Measurements from ENCODE around the gene PRKCZ. TPM values are rescaled to one million over a fixed set of nuclear protein-coding genes. Genes with fewer than 3 reads are reported as not detected.

The PRKCZ gene
- total and polyA plus RNA-seq, 9 of the 15 experiments (the other 6 are each of a cell fraction or from before 2014, with no cell fraction given) = 0.07 to 3.1 (median 1.3) TPM

- TF ChIP-seq VEZF1 (CRISPR knock-in tag; IDR thresholded peaks at IDR 0.05) (peak; percentile 98), SIN3B (IDR thresholded peaks at IDR 0.05; ENCODE audit: low read depth) (peak; percentile 54; the same call in 1 of the 2 replicates), RFX1 (IDR thresholded peaks at IDR 0.05) (no peak), ATF1 (CRISPR knock-in tag; IDR thresholded peaks at IDR 0.05) (no peak), ATF1 (tag; IDR thresholded peaks at IDR 0.05) (no peak), ZNF239 (CRISPR knock-in tag; IDR thresholded peaks at IDR 0.05) (no peak), ATF4 (CRISPR knock-in tag; IDR thresholded peaks at IDR 0.05) (no peak), BMI1 (IDR thresholded peaks at IDR 0.05; ENCODE audit: low read length) (no peak), ETS1 (conservative IDR thresholded peaks at IDR 0.05; ENCODE audit: control insufficient read depth, low read depth, low read length) (no peak), RBM39 (optimal IDR thresholded peaks at IDR 0.05; ENCODE audit: low read depth, low read length) (no peak), SNIP1 (IDR thresholded peaks at IDR 0.05; ENCODE audit: low read depth) (no peak), SLC30A9 (CRISPR knock-in tag; IDR thresholded peaks at IDR 0.05) (0 out of 2 replicates have a peak, but pooled peaks have one; percentile 29), ZNF384 (IDR thresholded peaks at IDR 0.05; ENCODE audit: low read depth, low read length) (no peak), MAFF (IDR thresholded peaks at IDR 0.05; ENCODE audit: low read length) (no peak), MXD1 (CRISPR knock-in tag; IDR thresholded peaks at IDR 0.05; ENCODE audit: borderline replicate concordance, poor library complexity, severe bottlenecking) (no peak), HDAC6 (IDR thresholded peaks at IDR 0.05; ENCODE audit: low read depth, low read length) (0 out of 2 replicates have a peak, but pooled peaks have one; percentile 20), MAZ (CRISPR knock-in tag; conservative IDR thresholded peaks at IDR 0.05 in 1 of 2, IDR thresholded peaks at IDR 0.05 in 1 of 2) (peak; percentile 67 to 95), BCLAF1 (IDR thresholded peaks at IDR 0.05; ENCODE audit: borderline replicate concordance in 1 of 2, control insufficient read depth in 1 of 2, low read depth in 2 of 2, low read length in 1 of 2) (no peak), JUND (IDR thresholded peaks at IDR 0.05; ENCODE audit: borderline replicate concordance, low read depth, low read length) (peak; percentile 40; the same call in 1 of the 2 replicates), JUND (tag; IDR thresholded peaks at IDR 0.05; ENCODE audit: borderline replicate concordance, low read depth, low read length) (no peak), SRSF7 (optimal IDR thresholded peaks at IDR 0.05; ENCODE audit: low read depth, low read length) (no peak)
Measured at GRCh38 chr1:2227346-2228156, 177.3 kb downstream of the PRKCZ start (continued).
